ENCODE measurements around the gene PARD3.

DNA sequence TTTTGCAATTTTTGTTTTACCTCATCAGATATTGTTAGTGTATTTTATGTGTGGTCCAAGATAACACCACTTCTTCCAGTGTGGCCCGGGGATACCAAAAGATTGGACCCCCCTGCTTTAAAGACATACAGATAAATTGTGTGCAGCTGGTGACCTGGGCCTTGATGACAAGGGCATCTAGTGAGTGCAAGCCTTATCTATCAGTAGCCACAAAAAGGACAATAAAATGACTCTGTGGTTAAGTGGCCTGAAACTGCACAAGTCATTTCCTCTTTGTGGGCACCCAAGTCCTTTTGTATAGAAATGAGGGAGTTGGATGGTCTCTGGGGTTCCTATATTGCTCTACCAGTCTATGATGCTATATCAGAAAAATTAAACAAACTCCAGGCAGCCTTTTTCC is 98.1 kb downstream of the PARD3 start:
- TF ChIP-seq, protein P1, sequence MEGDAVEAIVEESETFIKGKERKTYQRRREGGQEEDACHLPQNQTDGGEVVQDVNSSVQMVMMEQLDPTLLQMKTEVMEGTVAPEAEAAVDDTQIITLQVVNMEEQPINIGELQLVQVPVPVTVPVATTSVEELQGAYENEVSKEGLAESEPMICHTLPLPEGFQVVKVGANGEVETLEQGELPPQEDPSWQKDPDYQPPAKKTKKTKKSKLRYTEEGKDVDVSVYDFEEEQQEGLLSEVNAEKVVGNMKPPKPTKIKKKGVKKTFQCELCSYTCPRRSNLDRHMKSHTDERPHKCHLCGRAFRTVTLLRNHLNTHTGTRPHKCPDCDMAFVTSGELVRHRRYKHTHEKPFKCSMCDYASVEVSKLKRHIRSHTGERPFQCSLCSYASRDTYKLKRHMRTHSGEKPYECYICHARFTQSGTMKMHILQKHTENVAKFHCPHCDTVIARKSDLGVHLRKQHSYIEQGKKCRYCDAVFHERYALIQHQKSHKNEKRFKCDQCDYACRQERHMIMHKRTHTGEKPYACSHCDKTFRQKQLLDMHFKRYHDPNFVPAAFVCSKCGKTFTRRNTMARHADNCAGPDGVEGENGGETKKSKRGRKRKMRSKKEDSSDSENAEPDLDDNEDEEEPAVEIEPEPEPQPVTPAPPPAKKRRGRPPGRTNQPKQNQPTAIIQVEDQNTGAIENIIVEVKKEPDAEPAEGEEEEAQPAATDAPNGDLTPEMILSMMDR (IDR thresholded peaks at IDR 0.05): no peak
- TF ChIP-seq EZH2 (IDR thresholded peaks at IDR 0.05) (no peak), EZH2phosphoT487 (IDR thresholded peaks at IDR 0.05) (no peak)

Measured in neural progenitor cell (in vitro differentiated cells).